Stimulated activated CD8-positive, alpha-beta memory T cell treated with anti-CD3 and anti-CD28 coated beads, Interleukin-7, amount 100 ng/mL, for 48 hours (primary cell): Measurements from ENCODE around the gene CLEC19A.

ENCODE experiments used
- DNase-seq, 2 donors: peaks; one replicate each; pipeline ENCODE4 v3.0.0-alpha.2; 2020; ENCODE audit warnings: low read depth in 1 of 2; ENCODE audit errors: extremely low read depth in 1 of 2

CLEC19A gene

GRCh38 chr16:19284207-19284606 lies 1.3 kb upstream of the CLEC19A start:
- DNase-seq: no peak

GRCh38 chr16:19286827-19287226 lies 1.3 kb downstream of the CLEC19A start:
- DNase-seq: no peak

GRCh38 chr16:19287241-19287640 lies 1.7 kb downstream of the CLEC19A start:
- no peak for DNase-seq

GRCh38 chr16:19288872-19289799 lies 3.6 kb downstream of the CLEC19A start:
- DNase-seq: no peak

GRCh38 chr16:19289811-19290485 lies 4.4 kb downstream of the CLEC19A start:
- no peak for DNase-seq

GRCh38 chr16:19290860-19291259 lies 5.3 kb downstream of the CLEC19A start:
- DNase-seq: no peak

- DNase-seq: no peak
These were observed 5.9 kb downstream of the CLEC19A start for GRCh38 chr16:19291475-19291874.

- DNase-seq: no peak
These were observed 6.7 kb downstream of the CLEC19A start for GRCh38 chr16:19292186-19292585.

- DNase-seq: peak; percentile 4 to 53
These were observed 8.7 kb downstream of the CLEC19A start for GRCh38 chr16:19294156-19294649.

- DNase-seq: no peak
These were observed 9.9 kb downstream of the CLEC19A start for GRCh38 chr16:19295393-19295792.

GRCh38 chr16:19297454-19297853 lies 11.9 kb downstream of the CLEC19A start:
- no peak for DNase-seq

GRCh38 chr16:19299565-19299964 lies 14.0 kb downstream of the CLEC19A start:
- DNase-seq: no peak

GRCh38 chr16:19301931-19302330 lies 16.4 kb downstream of the CLEC19A start:
- DNase-seq: no peak

- DNase-seq: no peak
These were observed 19.2 kb downstream of the CLEC19A start for GRCh38 chr16:19304750-19305149.

GRCh38 chr16:19305443-19305842 lies 19.9 kb downstream of the CLEC19A start:
- no peak for DNase-seq

GRCh38 chr16:19307587-19308241 lies 22.2 kb downstream of the CLEC19A start:
- no peak for DNase-seq

- no peak for DNase-seq
These were observed 22.9 kb downstream of the CLEC19A start for GRCh38 chr16:19308392-19308791.

- no peak for DNase-seq
These were observed 23.6 kb downstream of the CLEC19A start for GRCh38 chr16:19309178-19309577.

GRCh38 chr16:19314718-19315425 lies 29.3 kb downstream of the CLEC19A start:
- no peak for DNase-seq

GRCh38 chr16:19315889-19316433 lies 30.4 kb downstream of the CLEC19A start:
- no peak for DNase-seq
